HG02678 (cell line): ENCODE measurements around the gene HSDL2.

Experiments
- ATAC-seq: cut with Tn5 transposase; IDR thresholded peaks from one replicate; pipeline ENCODE4 v1.9.1; 2021; ENCODE audit warnings: mild to moderate bottlenecking, moderate library complexity; ENCODE audit not compliant: unreplicated experiment

Gene HSDL2

GRCh38 chr9:112380102-112380824, at the start of gene HSDL2:
Gene HSDL2, plus strand, starts transcription at chr9:112380108. Its CDS starts 56 bp downstream, at chr9:112380164.
- ATAC-seq, result peak; percentile 19

- ATAC-seq, result no peak
These were observed 48.3 kb upstream of the HSDL2 start for GRCh38 chr9:112331674-112331952.

- ATAC-seq, result no peak
These were observed 47.7 kb upstream of the HSDL2 start for GRCh38 chr9:112332214-112332613.

- ATAC-seq, result no peak
These were observed 47.3 kb upstream of the HSDL2 start for GRCh38 chr9:112332674-112332976.

GRCh38 chr9:112332977-112333638, 46.8 kb upstream of the HSDL2 start, which contains the start of gene PTBP3:
Gene PTBP3, minus strand, starts transcription at chr9:112333619. Its CDS starts 35,754 bp downstream, at chr9:112297865.
- ATAC-seq, result peak; percentile 55

- peak; percentile 77 for ATAC-seq
These were observed 46.1 kb upstream of the HSDL2 start for GRCh38 chr9:112333639-112334431.

- ATAC-seq, result no peak
These were observed 45.5 kb upstream of the HSDL2 start for GRCh38 chr9:112334432-112334841.

- no peak for ATAC-seq
These were observed 42.4 kb upstream of the HSDL2 start for GRCh38 chr9:112337547-112337946.

GRCh38 chr9:112338561-112338960, 41.3 kb upstream of the HSDL2 start:
- no peak for ATAC-seq

- ATAC-seq, result no peak
These were observed 40.0 kb upstream of the HSDL2 start for GRCh38 chr9:112339886-112340285.

- ATAC-seq, result no peak
These were observed 38.2 kb upstream of the HSDL2 start for GRCh38 chr9:112341730-112342129.

- no peak for ATAC-seq
These were observed 31.5 kb upstream of the HSDL2 start for GRCh38 chr9:112348257-112349007.

- ATAC-seq, result no peak
These were observed 30.9 kb upstream of the HSDL2 start for GRCh38 chr9:112349008-112349333.

GRCh38 chr9:112351184-112351583, 28.7 kb upstream of the HSDL2 start:
- no peak for ATAC-seq

GRCh38 chr9:112352209-112352608, 27.7 kb upstream of the HSDL2 start:
- ATAC-seq, result no peak

GRCh38 chr9:112354081-112354743, 25.7 kb upstream of the HSDL2 start:
- no peak for ATAC-seq

GRCh38 chr9:112355427-112355897, 24.4 kb upstream of the HSDL2 start:
- no peak for ATAC-seq

- no peak for ATAC-seq
These were observed 19.7 kb upstream of the HSDL2 start for GRCh38 chr9:112360047-112360804.

GRCh38 chr9:112361601-112362000, 18.3 kb upstream of the HSDL2 start:
- ATAC-seq, result no peak

- no peak for ATAC-seq
These were observed 15.1 kb upstream of the HSDL2 start for GRCh38 chr9:112364761-112365160.
